Putamen (tissue), 1 donor: ENCODE data around the gene MICALL1.

Source experiments
- DNase-seq: peaks from one replicate; pipeline ENCODE4 v3.0.0-alpha.2; 2016; ENCODE audit warnings: low spot score

MICALL1 gene, protein sequence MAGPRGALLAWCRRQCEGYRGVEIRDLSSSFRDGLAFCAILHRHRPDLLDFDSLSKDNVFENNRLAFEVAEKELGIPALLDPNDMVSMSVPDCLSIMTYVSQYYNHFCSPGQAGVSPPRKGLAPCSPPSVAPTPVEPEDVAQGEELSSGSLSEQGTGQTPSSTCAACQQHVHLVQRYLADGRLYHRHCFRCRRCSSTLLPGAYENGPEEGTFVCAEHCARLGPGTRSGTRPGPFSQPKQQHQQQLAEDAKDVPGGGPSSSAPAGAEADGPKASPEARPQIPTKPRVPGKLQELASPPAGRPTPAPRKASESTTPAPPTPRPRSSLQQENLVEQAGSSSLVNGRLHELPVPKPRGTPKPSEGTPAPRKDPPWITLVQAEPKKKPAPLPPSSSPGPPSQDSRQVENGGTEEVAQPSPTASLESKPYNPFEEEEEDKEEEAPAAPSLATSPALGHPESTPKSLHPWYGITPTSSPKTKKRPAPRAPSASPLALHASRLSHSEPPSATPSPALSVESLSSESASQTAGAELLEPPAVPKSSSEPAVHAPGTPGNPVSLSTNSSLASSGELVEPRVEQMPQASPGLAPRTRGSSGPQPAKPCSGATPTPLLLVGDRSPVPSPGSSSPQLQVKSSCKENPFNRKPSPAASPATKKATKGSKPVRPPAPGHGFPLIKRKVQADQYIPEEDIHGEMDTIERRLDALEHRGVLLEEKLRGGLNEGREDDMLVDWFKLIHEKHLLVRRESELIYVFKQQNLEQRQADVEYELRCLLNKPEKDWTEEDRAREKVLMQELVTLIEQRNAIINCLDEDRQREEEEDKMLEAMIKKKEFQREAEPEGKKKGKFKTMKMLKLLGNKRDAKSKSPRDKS

DNA sequence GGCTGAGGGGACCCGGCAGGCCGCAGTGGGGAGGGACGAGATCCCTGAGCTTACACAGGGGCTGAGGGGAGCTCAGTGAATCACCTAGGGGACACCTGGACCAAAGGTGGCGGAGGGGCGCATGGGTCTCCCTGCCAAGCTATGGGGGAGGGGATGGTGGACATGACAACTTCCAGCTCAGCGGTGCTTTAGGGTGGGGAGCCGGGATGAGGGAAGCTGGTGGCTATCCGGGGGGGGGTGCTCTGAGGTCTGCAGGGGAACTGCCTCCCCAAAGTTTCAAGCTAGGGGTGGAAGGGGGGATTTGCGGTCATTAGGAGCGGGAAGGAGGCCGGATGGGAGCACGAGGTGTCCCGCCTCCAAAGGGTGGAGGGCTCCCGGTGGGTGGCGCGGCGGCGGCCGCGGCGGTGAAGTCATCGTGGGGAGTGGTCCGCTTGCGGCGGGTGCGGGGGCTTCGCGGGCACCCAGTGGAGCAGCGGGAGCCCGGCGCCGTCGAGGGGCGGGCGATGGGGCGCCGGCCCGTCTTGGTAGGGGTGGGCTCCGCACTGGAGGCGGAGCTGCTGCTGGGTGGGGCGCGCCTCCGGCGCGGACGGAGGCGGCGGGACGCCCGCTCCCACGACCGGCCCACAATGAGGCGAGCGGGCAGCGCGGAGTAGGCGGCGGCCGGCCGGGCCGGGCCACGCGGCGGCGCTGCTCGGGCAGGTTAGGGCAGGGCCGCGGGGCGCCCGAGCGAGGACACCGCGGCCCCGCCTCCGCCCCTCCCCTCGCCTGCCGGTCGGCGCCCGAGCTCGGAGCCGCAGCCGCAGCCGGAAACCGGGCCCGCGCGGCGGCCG, at the start of gene MICALL1:
TSS of gene MICALL1 (plus strand) at position 764 of the 830 bp plus-strand sequence. CDS start 126 bp downstream, outside the sequence.
- DNase-seq = peak; percentile 53

DNA sequence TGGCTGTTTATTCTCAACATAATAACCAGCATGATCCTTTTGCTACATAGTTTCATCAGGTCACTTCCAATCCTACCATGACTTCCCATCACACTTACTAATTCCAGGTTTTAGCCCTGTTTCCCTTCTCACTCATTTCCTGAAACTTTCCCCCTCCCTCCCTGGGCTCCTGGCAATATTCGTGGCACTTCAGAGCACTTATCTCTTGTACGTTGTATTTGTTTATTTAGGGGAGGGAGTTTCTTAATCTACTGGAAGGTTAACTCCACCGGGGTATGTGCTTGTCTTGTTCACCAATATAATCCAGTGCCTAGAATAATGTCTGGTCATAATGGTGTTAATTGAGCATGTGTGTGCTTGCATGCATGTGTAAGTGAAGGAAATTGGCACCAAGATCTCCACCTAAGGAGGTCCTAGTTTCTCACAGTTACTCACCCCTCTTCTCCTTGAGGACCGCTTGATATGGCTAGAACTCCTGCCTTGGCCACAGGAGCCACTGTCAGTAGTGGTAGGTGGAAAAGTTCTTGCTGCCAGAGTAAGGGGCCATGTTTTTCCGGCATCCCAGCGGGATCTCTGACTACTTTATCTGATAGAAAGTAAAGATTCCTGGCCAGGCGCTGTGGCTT, 45.2 kb upstream of the MICALL1 start:
- no peak for DNase-seq

DNA sequence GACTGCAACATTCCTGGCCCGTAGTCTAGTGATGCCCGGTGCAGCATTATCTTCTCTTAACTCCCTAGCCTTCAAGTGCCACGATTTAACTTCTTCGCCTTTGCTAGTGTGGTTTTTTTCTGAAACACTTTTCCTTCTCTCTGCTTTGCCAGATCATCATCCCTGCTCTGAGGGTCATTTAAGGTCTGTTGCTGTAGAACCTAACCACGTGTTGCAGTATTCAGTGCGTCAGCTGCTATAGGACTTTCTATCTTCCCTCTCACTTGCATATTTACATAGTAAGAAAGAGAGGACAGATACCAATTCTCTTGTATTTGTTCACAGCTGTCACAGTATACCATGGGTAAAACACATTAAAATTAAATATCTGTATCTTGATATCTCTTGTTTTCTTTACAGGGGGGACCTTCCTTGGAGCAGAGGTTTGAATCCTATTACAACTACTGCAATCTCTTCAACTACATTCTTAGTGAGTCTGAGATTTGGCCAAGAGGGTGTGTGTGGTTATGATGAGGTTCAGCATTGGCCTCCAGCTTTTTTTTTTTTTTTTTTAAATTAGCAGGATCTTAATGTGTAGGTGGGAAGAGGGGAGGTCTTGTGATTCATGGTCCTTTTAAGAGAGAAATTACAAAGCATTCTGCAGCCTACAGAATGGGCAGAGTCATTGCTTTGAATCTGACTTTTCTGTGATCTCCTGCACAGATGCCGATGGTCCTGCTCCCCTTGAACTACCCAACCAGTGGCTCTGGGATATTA, 43.3 kb upstream of the MICALL1 start:
- no peak for DNase-seq

DNA sequence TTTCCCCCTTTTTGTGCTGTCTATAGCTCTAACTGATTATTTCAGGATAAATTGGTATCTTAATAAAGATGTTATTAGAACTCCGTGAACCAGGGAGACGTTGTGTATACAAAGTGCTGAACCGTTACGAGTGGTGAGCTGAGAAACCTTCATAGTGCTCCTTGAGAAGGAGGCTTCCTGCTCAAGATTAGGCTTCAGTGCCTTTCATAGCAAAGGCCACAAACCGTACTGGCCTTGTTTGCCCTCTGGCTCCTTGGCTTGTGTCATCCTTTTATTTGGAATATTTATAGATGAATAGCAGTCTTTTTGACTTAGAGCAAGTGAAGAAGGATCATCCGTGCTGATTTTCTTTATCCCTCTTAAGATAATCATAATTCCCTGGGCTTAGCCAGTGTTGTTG, 40.6 kb upstream of the MICALL1 start:
- no peak for DNase-seq

DNA sequence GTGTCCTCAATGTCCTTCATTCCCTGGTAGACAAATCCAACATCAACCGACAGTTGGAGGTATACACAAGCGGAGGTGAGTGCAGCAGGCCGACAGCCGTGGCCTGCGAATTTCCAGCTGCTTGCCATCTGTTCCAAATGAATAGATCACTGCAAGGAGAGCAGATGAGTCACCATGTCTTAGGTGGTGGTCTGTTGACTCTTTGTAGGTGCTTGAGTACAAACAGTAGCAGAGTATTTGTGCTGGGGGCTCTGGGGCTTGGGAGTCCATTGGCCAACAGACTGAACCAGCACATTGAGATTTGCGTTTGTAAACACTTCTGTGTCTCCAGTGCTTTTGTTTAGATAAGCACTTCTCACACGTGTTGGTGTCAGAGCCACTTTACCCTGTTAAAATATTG, 35.8 kb upstream of the MICALL1 start:
- DNase-seq = no peak

DNA sequence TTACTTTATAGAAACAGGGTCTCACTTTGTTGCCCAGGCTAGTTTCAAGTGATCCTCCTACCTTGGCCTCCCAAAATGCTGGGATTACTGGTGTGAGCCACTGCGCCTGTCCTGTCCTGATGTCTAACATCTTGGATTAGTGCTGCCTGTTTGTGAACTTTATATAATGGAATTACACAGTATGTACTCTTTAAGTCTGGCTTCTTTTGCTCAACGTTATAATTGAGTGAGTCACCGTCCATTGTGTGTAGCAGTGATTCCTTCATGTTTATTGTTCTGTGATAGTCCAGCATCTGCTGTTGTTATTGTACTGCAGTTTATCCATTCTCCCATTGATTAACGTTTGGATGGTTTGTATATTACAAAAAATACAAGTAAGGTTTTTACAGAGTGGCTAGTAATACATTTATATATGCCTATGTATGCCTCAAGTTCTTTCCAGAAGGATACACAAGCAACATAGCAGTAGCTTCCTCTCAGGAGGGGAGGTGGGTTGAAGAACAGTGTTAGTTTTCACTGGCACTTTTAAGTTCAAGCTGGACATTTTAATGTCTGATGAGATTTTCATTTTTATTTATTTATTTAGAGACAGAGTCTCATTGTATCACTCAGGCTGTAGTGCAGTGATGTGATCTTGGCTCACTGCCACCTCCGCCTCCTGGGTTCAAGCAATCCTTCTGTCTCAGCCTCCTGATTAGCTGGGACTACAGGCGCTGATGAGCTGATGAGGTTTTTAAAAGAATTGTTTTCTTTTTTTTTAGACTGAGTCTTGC, 25.2 kb upstream of the MICALL1 start:
- DNase-seq = peak; percentile 75

DNA sequence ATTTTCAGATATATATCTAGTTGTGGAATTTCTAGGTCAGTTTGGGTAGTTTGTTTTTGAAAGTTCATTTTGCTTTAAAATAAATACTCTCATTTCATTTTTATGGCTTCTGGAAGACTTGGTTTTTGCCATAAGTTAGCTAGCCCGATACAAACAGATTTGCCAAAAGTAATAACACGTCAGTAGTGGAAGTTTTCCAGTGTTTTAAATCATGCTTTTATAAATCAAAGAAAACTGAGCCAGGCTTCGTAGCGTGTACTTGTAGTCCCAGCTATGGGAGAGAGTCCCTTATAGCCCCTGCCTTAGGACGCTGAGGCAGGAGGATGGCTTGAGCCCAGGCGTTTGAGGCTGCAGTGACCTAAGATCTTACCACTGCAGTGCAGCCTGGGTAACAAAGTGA, 21.7 kb upstream of the MICALL1 start:
- DNase-seq = no peak

DNA sequence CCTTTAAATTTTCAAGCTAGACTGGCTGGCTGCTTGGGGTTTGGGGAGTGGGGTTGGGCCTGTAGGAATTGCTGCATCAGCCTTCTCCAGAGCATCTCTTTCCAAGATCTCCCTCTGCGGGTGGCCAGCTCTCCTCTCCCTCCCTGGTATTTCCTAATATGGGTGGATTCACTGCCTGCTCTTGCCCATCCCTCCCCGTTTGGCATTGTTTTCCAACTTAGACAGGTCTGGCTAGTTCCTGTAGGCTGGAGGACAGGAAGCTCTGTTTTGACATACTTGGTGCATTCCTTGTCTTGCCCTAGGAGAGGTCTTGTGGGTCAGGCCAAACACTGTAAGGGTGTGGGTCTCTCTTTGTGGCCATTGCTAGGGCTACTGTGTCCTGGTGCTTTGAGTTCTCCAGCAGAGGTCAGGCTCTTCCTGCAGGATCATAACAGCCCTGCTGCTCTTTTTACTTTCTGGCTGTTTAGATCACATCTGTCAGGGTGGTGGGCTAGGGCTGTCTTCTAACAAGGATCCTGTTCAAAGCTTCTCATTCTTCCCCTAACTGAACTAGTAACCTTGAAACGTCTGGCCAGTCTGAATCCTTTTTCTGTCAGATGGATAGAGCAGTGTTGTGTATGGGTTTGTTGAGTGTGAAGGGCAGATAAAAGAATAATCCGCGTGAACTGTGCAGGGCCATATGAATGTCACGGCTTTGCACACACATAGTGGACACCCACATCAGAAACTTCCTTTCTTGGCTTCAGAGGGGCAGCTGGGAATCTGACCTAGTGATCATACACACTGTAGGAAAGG, 18.3 kb upstream of the MICALL1 start:
- DNase-seq = peak; percentile 63

DNA sequence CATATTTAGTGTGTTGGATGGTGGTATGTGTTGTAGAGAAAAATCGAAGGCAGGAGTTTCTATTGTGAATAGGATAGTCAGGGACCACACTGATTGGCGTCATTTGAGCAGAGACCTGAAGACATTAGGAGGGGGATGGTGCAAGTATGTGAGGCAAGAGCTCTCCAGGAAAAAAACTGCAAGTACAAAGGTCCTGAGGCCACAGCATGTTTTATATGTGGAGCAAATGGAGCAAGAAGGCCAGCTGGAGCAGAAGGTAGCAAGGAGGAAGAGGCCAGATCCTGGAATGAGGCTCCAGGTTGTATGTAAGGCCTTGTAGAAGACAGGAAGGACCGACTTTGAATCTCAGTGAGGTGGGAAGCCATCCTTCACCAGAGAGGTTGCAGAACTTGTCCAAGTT, 14.2 kb upstream of the MICALL1 start:
- DNase-seq = no peak

DNA sequence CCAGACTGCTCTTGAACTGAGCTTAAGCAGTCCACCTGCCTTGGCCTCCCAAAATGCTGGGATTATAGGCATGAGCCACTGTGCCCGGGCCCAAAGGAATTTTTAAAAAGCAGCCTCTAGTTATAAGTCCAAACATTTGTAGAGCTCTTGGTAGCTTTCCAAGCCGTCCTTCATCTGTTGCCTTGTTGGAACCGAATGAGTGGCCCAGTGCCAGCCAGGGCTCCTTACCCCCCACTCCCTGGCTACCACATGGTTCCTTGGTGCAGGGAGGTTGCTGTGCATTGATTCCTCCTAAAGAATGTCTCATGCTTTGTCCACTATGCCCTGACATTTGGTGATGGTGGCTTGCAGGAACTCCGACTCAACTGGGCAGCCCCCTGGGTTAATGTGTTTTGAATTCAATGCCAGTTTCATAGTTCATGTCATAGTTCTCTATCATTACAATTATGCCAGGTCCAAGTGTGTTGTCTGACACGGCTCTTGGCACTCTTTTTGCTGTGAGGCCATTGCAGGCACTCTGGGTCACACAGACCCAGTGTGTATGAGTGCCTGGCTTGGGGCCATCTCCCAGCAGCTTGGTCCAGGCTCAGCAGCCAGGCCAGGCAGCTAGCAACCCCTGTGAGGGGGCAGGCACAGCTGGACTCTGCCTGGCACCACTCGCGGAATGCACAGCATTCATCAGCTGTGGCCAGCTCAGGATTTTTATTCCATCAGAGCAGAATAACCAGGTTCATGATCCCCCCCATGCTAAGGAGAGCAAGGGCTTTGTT, 13.3 kb upstream of the MICALL1 start:
- peak; percentile 95 for DNase-seq

DNA sequence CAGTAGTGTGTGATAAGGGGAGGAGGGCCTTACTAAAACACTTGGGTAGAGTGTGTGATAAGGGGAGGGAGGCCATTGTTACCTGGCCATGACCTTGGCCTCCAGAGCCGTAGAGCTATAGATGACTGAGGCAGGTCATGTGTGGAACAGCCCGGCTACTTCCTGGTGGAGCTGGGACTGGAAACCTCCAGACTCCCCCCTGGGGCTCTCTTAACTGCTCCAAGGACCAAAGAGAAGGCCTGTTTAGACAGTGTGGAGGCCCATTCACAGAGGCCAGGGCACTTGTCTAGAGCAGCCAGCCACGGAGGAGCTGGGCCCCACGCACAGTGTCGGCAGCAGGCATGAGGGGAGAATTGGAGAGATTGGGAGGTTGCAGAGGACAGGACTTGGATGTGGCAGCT, 12.5 kb upstream of the MICALL1 start:
- DNase-seq = no peak

DNA sequence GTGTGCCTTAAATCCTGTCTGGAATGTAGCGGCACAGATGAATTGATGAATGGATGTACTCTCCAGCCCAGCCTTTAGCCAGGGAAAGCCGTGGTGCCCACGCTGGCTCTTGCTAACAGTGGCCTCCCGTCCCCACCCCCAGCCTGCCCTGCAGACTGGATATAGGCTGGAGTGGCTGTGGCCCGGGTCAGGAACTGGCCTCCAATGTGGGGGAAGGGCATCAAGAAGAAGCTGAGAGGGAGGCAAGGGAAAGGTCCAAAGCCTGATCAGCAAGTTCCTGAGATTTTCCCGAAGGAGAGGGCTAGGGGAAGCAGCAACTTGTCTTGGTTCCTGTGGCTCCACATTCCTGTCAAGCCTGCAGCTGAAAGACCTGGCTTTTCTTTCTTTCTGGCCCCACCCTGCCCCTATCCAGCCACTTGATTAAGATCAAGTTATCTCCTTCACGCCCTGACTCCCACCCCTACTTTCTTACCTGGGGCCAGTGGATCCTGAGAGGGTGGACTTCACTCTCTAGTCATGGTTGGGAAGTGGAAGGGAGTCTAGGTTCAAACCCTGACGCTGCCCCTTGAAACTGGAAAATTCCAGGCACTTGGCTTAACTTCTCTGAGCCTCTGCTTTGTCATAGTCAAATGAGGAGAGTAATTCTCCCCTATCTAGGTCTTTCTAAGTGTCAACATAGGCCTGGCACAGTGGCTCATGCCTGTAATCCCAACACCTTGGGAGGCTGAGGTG, 11.0 kb upstream of the MICALL1 start:
- DNase-seq = no peak

DNA sequence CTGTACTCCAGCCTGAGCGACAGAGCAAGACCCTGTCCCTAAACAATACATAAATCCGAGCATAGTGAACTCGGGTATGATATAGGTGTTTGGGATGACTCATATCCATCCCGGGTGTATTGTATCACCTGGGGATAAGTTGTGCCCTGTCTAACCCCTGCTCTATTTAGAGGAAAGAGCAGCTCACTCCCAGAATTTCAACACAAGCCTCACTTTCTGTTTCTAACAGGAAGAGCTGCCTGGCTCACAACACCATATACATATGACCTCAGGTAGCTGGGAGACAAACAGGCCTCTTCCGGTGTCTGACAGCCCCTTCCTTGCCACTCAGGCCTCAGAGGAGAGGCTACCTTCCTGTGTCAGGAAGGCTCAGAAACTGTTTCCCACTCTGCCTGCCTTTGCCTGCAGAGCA, 9.9 kb upstream of the MICALL1 start:
- DNase-seq = no peak

DNA sequence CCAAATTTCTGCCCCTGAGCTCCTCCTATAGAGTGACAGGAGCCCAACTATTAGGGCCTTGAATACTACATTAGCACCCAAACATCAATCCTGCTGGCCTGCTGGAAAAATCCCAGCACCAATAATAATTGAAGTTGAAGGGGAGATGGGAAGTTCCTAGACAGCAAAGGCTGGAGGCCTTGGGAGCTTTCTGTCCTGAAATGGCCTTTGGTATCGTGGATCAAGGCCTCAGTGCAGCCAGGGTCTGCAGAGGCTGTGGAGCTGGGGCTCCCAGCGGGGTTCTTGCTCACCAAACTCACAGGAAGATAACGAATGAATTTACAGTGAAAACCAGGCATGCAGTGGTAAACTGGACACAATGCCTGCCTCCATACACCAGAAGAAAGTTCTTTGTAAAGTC, 9.2 kb upstream of the MICALL1 start:
- no peak for DNase-seq

DNA sequence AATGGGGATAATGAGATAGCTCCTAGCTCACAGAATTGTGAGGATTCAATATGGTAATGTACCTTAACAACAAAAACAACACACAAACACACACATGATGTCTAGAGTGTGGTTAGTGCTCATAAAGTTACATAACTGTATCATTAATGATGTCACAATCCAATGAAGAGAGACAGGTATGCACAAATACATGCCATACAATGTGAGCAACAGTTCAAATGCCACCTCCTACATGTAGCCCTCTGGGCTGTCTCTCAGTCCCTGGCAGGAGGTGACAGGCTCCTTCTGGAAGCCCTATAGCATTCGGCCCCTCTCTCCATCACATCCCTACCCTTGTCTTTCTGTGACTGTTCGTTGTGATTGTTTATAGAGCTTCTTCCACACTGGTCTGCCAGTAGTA, 8.3 kb upstream of the MICALL1 start:
- no peak for DNase-seq

DNA sequence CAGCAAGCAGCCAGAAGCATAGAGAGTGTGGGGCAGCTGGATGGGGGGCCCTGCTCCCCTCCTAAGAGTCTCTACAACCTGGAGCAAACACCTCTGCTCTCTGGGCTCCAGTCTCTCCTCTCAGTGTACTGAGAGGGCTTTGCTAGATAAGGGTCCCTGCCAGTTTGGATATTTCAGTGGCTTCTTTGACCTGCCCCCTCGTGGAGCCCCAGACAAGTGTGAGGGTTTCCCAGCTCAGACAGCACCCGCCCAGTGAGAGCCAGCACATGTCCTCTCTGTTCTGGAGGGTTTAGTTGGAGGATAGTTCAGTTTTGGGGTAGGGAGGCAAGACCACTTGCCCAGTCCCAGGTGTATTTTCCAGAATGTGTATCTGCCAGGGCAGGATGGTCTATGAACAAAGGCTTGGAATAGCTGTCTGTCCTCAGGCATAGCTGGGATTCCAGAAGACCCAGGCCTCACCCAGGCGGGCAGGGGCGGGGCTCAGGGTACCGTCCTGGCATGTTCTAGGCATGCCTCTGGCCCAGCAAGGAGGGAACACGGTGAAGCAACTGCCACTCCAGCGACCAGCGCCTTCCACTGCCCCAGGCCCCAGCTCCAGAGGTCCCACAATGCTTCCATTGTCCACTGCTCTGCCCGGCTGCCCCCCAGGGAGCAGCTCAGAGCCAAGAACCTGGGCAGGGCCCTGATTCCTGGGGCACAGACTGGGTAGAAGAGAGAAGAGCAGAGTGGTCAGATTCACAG, 7.5 kb upstream of the MICALL1 start:
- peak; percentile 79 for DNase-seq
